MCF 10A (cell line): Measurements from ENCODE around the gene TNFRSF6B. TPM values are rescaled to one million over a fixed set of nuclear protein-coding genes. Genes with fewer than 3 reads are reported as not detected.

Source experiments
- BruUV-seq: library from RNA; stranded (reverse); fragments of 400-500 nt; replicated peaks from 2 replicates; lab custom pipeline; 2021; lab: Mats Ljungman, UMichigan
- CTCF ChIA-PET: fragments of 300-600 bp; sonication (Branson Sonifier 250); formaldehyde crosslinking; extraction: SDS; loops from one replicate; lab custom pipeline; 2021; ENCODE audit warnings: antibody characterized with exemption, inconsistent platforms; lab: Yijun Ruan, JAX
- POLR2A ChIA-PET: fragments of 300-600, 350-650 bp; sonication (Branson Sonifier 250); formaldehyde crosslinking; extraction: SDS; loops from one replicate; lab custom pipeline; 2020; ENCODE audit warnings: antibody characterized with exemption, inconsistent platforms; lab: Yijun Ruan, JAX
- DNase-seq: peaks from one replicate; pipeline ENCODE4 v3.0.0-alpha.2; 2018; ENCODE audit not compliant: unreplicated experiment
- H3K27ac Mint-ChIP-seq: one replicate; pipeline ENCODE4 v1.8.0; 2022; ENCODE audit warnings: mild to moderate bottlenecking, low read depth, mixed read lengths; ENCODE audit not compliant: unreplicated experiment
- H3K27me3 Mint-ChIP-seq: one replicate; pipeline ENCODE4 v1.8.0; 2022; ENCODE audit warnings: mixed read lengths; ENCODE audit not compliant: insufficient read depth, unreplicated experiment
- H3K36me3 Mint-ChIP-seq: one replicate; pipeline ENCODE4 v1.8.0; 2022; ENCODE audit warnings: mild to moderate bottlenecking, moderate library complexity, mixed read lengths; ENCODE audit not compliant: insufficient read depth, unreplicated experiment
- H3K4me1 Mint-ChIP-seq: one replicate; pipeline ENCODE4 v1.8.0; 2022; ENCODE audit warnings: mixed read lengths; ENCODE audit not compliant: insufficient read depth, unreplicated experiment
- H3K4me3 Mint-ChIP-seq: one replicate; pipeline ENCODE4 v1.8.0; 2022; ENCODE audit warnings: mild to moderate bottlenecking, moderate library complexity, mixed read lengths; ENCODE audit not compliant: unreplicated experiment
- H3K9me3 Mint-ChIP-seq: one replicate; pipeline ENCODE4 v1.8.0; 2022; ENCODE audit warnings: mixed read lengths; ENCODE audit not compliant: unreplicated experiment
- intact Hi-C: fragments of 100-400 bp; cut with micrococcal nuclease; formaldehyde crosslinking; loops from 2 replicates; pipeline ENCODE4 v1.14.1; 2022
- total RNA-seq: library from RNA; stranded (reverse); gene quantifications from 2 replicates; pipeline ENCODE4 v1.2.3, GENCODE V29; 2022
- TF ChIP-seq, protein P1 (sequence below): fragments of 200-600 bp; IDR thresholded peaks from one replicate; pipeline ENCODE4 v1.8.0; 2022; ENCODE audit warnings: antibody characterized with exemption, mild to moderate bottlenecking; ENCODE audit not compliant: unreplicated experiment

Gene TNFRSF6B
- total RNA-seq, 1 experiment from 2014 or later: 24.4 TPM

DNA sequence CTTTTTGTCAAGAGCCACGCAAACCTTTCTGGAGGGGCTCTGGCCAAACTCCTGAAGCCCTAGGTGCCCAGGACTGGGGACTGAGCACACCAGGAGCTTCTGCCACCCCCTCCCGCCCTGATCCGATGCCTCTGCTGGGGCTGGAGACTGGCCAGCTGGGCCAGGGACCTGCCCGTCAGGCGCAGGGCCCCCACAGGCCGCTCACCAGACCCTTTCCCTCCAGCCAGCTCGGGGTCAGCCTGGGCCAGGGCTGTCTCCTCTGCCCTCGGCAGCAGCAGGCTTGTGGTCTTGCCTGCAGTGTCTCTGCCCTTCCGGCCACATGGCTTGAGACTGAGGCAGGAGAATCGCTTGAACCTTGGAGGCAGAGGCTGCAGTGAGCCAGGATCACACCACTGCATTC is 23.8 kb upstream of the TNFRSF6B start:
- BruUV-seq: no TSS peak
- ChIA-PET CTCF (no interaction called here), POLR2A (interaction anchor here (0.7 to 1.9 kb wide), 3 partner anchors 10 to 192 kb away, joined by 4 to 10 read pairs (median 6); partner anchors contain the start of genes RTEL1 and TPD52L2)
- Mint-ChIP-seq H3K27me3 (no peaks in the 10 kb centered on the region), H3K4me3 (no peak overlapping the region), H3K36me3 (peaks cover 17% of the 10 kb centered on the region), H3K27ac (no peak overlapping the region), H3K9me3 (no peaks in the 10 kb centered on the region), H3K4me1 (no peaks in the 10 kb centered on the region)
- TF ChIP-seq, protein P1, sequence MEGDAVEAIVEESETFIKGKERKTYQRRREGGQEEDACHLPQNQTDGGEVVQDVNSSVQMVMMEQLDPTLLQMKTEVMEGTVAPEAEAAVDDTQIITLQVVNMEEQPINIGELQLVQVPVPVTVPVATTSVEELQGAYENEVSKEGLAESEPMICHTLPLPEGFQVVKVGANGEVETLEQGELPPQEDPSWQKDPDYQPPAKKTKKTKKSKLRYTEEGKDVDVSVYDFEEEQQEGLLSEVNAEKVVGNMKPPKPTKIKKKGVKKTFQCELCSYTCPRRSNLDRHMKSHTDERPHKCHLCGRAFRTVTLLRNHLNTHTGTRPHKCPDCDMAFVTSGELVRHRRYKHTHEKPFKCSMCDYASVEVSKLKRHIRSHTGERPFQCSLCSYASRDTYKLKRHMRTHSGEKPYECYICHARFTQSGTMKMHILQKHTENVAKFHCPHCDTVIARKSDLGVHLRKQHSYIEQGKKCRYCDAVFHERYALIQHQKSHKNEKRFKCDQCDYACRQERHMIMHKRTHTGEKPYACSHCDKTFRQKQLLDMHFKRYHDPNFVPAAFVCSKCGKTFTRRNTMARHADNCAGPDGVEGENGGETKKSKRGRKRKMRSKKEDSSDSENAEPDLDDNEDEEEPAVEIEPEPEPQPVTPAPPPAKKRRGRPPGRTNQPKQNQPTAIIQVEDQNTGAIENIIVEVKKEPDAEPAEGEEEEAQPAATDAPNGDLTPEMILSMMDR: no peak
- intact Hi-C loops: no loop called here
- DNase-seq: no peak

DNA sequence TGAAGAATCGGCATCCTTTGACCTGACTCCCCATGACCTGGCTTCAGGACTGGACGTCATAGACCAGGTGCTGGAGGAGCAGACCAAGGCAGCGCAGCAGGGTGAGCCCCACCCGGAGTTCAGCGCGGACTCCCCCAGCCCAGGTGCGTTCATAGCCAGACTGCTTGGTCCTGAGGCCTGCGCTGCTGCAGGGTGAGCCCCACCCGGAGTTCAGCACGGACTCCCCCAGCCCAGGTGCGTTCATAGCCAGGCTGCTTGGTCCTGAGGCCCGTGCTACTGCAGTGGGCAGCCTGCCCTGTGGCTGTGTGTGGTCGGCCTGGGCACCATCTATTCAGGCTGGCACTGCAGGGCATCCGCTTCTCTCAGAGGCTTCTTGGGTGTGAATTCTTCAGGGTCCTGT is 22.5 kb upstream of the TNFRSF6B start:
- H3K4me1 Mint-ChIP-seq: no peaks in the 10 kb centered on the region
- CTCF ChIA-PET: no interaction called here
- POLR2A ChIA-PET: interaction anchor here (0.6 kb wide), 1 partner anchor 186 kb away, joined by 3 read pairs; no protein-coding TSS in a partner anchor

DNA sequence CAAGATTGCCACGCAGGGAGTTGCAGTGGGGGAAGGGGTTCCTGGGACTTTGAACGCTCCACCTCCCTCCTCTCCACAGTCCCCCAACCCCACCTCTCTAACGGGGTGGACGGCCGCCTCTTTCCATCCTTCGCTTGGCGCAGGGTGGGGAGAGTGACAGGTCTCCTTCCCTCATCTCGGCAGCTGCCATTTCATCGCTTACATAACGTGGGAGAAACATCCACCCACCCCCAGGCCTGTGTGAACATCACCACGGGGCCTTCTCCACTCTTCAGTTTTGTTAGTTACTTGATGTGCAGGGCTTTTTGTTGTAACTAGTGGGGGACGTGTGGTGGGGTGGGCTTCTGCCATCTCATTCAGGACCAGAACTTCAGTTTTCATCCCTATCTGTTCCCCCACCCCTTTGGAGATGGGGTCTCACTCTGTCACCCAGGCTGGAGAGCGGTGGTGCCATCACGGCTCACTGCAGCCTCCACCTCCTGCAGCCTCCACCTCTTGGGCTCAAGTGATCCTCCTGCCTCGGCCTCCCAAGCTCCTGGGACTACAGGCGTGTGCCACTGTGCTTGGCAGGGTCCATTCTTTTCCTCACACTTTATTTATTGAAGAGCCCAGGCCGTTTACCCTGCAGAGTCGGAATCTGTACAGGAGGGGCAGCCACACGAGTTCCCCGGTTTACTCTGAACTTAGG is 20.6 kb upstream of the TNFRSF6B start:
- H3K4me3 Mint-ChIP-seq: no peak overlapping the region

More for the DNA sequence above, 22.5 kb upstream of the TNFRSF6B start:
- Mint-ChIP-seq H3K4me3 (no peak overlapping the region), H3K27ac (no peak overlapping the region), H3K9me3 (no peaks in the 10 kb centered on the region), H3K36me3 (peaks cover 17% of the 10 kb centered on the region), H3K27me3 (no peaks in the 10 kb centered on the region)
- intact Hi-C loops: no loop called here
- BruUV-seq: no TSS peak
- TF ChIP-seq, protein P1: no peak
- DNase-seq: no peak

DNA sequence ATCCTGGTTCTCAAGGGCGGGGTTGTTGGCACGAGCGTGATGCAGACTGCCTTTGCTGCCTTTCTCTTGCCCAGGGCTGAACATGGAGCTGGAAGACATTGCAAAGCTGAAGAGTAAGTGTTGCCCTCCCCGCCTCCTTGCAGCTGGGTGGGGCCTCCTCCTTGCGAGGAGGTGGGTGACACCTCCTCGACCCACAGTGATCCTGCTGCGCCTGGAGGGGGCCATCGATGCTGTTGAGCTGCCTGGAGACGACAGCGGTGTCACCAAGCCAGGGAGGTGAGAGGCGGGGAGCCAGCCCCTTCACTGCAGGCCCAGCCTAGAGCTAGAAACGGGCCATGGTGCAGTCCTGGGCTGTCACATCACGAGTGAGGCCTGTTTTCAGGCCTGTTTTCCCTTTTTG is 18.4 kb upstream of the TNFRSF6B start:
- TF ChIP-seq, protein P1: no peak
- intact Hi-C loops: no loop called here
- H3K27me3 Mint-ChIP-seq: no peaks in the 10 kb centered on the region
- peaks cover 6% of the 10 kb centered on the region for H3K4me1 Mint-ChIP-seq
- CTCF ChIA-PET: interaction anchor here (0.6 kb wide), 1 partner anchor 209 kb away, joined by 3 read pairs; no protein-coding TSS in a partner anchor
- H3K27ac Mint-ChIP-seq: no peak overlapping the region
- no TSS peak for BruUV-seq
- POLR2A ChIA-PET: interaction anchor here (0.8 kb wide), 1 partner anchor 20 kb away, joined by 3 read pairs; the partner anchor contains the start of gene RTEL1
- H3K36me3 Mint-ChIP-seq: peaks cover 16% of the 10 kb centered on the region
- H3K9me3 Mint-ChIP-seq: no peaks in the 10 kb centered on the region
- H3K4me3 Mint-ChIP-seq: no peak overlapping the region
- DNase-seq: no peak

More for the DNA sequence above, 20.6 kb upstream of the TNFRSF6B start:
- H3K9me3 Mint-ChIP-seq: no peaks in the 10 kb centered on the region
- TF ChIP-seq, protein P1: no peak
- ChIA-PET CTCF (interaction anchor here (0.6 kb wide), 1 partner anchor 89 kb away, joined by 4 read pairs; no protein-coding TSS in a partner anchor), POLR2A (no interaction called here)
- no peaks in the 10 kb centered on the region for H3K4me1 Mint-ChIP-seq
- no peaks in the 10 kb centered on the region for H3K27me3 Mint-ChIP-seq
- intact Hi-C loops: no loop called here
- BruUV-seq: no TSS peak
- no peak overlapping the region for H3K27ac Mint-ChIP-seq
- peaks cover 11% of the 10 kb centered on the region for H3K36me3 Mint-ChIP-seq
- DNase-seq: no peak
